HEK293T (cell line): ENCODE data around the gene BMPER.
A peak's percentile ranks its signal among the peaks of the same experiment; 100 is the strongest.

Source experiments
- CTCF ChIA-PET: fragments of 350-600 bp; formaldehyde crosslinking; extraction: SDS; loops from one replicate; lab custom pipeline; 2021; ENCODE audit warnings: antibody characterized with exemption, inconsistent platforms; lab: Yijun Ruan, JAX
- POLR2A ChIA-PET: fragments of 350-600 bp; formaldehyde crosslinking; extraction: SDS; loops from one replicate; lab custom pipeline; 2020; ENCODE audit warnings: antibody characterized with exemption, inconsistent platforms; lab: Yijun Ruan, JAX
- DNase-seq: peaks from one replicate; pipeline ENCODE4 v3.0.0; 2012; ENCODE audit warnings: mixed read lengths; ENCODE audit errors: extremely low spot score
- ARNT ChIP-seq: fragments of 450-650 bp; IDR thresholded peaks from 2 replicates; pipeline ENCODE4 v1.6.1; 2017; ENCODE audit warnings: mild to moderate bottlenecking
- BHLHE40 ChIP-seq: fragments of 450-650 bp; IDR thresholded peaks from 2 replicates; pipeline ENCODE4 v1.6.1; 2016; ENCODE audit warnings: mild to moderate bottlenecking, moderate library complexity, borderline replicate concordance
- CTBP1 ChIP-seq: fragments of 450-650 bp; IDR thresholded peaks from 2 replicates; pipeline ENCODE4 v1.6.1; 2016; ENCODE audit warnings: borderline replicate concordance
- ELF4 ChIP-seq: fragments of 450-650 bp; IDR thresholded peaks from 2 replicates; pipeline ENCODE4 v1.6.1; 2017; ENCODE audit warnings: antibody characterized with exemption
- FOXA1 ChIP-seq: fragments of 450-650 bp; IDR thresholded peaks from 2 replicates; pipeline ENCODE4 v1.6.1; 2016; ENCODE audit warnings: mild to moderate bottlenecking
- FOXK2 ChIP-seq: fragments of 450-650 bp; IDR thresholded peaks from 2 replicates; pipeline ENCODE4 v1.6.1; 2016; ENCODE audit warnings: mild to moderate bottlenecking
- FOXM1 ChIP-seq: fragments of 450-650 bp; IDR thresholded peaks from 2 replicates; pipeline ENCODE4 v1.6.1; 2017; ENCODE audit warnings: mild to moderate bottlenecking, borderline replicate concordance
- HDGF ChIP-seq: fragments of 450-650 bp; IDR thresholded peaks from 2 replicates; pipeline ENCODE4 v1.6.1; 2017; ENCODE audit warnings: antibody characterized with exemption, borderline replicate concordance
- L3MBTL2 ChIP-seq: fragments of 450-650 bp; conservative IDR thresholded peaks from 2 replicates; pipeline ENCODE4 v1.6.1; 2016; ENCODE audit warnings: mild to moderate bottlenecking
- LEF1 ChIP-seq: fragments of 450-650 bp; IDR thresholded peaks from 2 replicates; pipeline ENCODE4 v1.6.1; 2017; ENCODE audit warnings: mild to moderate bottlenecking, borderline replicate concordance
- NFRKB ChIP-seq: fragments of 450-650 bp; IDR thresholded peaks from 2 replicates; pipeline ENCODE4 v1.6.1; 2016; ENCODE audit warnings: mild to moderate bottlenecking, moderate library complexity
- PKNOX1 ChIP-seq: fragments of 450-650 bp; IDR thresholded peaks from 2 replicates; pipeline ENCODE4 v1.6.1; 2016
- SP1 ChIP-seq: fragments of 450-650 bp; IDR thresholded peaks from 2 replicates; pipeline ENCODE4 v1.6.1; 2017
- SUZ12 ChIP-seq: fragments of 450-650 bp; IDR thresholded peaks from 2 replicates; pipeline ENCODE4 v1.6.1; 2016; ENCODE audit warnings: mild to moderate bottlenecking
- TARDBP ChIP-seq: fragments of 450-650 bp; IDR thresholded peaks from 2 replicates; pipeline ENCODE4 v1.6.1; 2016
- ZNF384 ChIP-seq: fragments of 450-650 bp; IDR thresholded peaks from 2 replicates; pipeline ENCODE4 v1.6.1; 2016

Gene BMPER

DNA sequence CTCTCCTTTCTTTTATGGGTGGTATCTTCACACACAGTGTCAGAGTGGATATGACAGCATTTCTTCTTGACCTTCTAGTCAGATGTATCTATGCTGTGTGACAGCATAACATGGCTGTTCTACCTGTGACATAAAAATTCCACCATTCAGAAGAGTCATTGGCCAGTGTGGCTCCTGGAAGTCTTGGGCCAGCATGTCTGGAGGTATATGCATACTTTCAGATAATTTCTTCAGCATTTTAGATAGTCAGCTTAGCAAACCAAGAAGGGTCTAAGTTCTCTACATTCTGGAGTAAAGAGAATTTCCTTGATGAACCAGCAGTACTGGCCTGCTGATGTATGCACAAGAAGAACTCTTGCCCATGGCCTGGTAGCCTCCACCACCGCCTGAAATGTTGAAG is 179.3 kb downstream of the BMPER start:
- TF ChIP-seq L3MBTL2 (no peak), FOXA1 (no peak), HDGF (no peak), PKNOX1 (no peak), TARDBP (no peak)
- POLR2A ChIA-PET = no interaction called here
- CTCF ChIA-PET = interaction anchor here (0.7 kb wide), 1 partner anchor 27 kb away, joined by 3 read pairs; no protein-coding TSS in a partner anchor
- DNase-seq = no peak

GRCh38 chr7:34086064-34086463 is 180.7 kb downstream of the BMPER start:
- POLR2A ChIA-PET = no interaction called here
- TF ChIP-seq FOXA1 (no peak), PKNOX1 (no peak), LEF1 (no peak), FOXK2 (no peak), L3MBTL2 (no peak), SUZ12 (no peak), CTBP1 (no peak), FOXM1 (no peak), HDGF (no peak), ARNT (no peak), SP1 (no peak)
- no peak for DNase-seq
- CTCF ChIA-PET = interaction anchor here (1.8 to 3.0 kb wide), 2 partner anchors 12 to 104 kb away, joined by 5 to 37 read pairs; no protein-coding TSS in a partner anchor

DNA sequence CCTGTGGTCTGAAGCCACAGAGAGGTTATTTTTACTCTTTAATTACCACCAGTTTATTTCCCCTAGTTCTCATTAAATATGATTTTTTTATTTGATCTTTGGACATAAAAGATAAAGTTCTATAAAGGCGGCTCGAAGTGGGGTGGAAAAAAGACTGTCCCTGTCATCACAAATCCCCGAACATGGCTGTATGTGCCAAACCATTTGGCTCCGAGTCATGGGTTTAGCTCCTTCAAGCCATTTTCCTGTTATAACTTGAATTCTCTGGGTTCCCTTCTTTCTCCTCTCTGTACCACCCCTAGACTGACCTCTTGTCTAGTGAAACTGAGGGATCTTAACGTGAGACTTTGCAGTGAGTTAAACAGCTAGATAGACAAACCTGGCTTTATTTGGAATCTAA is 181.6 kb downstream of the BMPER start:
- ChIA-PET POLR2A (no interaction called here), CTCF (interaction anchor here (0.7 to 3.0 kb wide), 4 partner anchors 13 to 669 kb away, joined by 3 to 37 read pairs (median 4); no protein-coding TSS in a partner anchor)
- no peak for DNase-seq
- no peak for TF ChIP-seq NFRKB
- no peak for TF ChIP-seq PKNOX1
- no peak for TF ChIP-seq FOXK2
- no peak for TF ChIP-seq BHLHE40
- no peak for TF ChIP-seq LEF1
- TF ChIP-seq ARNT = no peak
- no peak for TF ChIP-seq CTBP1
- no peak for TF ChIP-seq SUZ12
- TF ChIP-seq L3MBTL2 = no peak
- no peak for TF ChIP-seq ELF4
- no peak for TF ChIP-seq HDGF
- TF ChIP-seq SP1 = no peak
- no peak for TF ChIP-seq FOXM1
- no peak for TF ChIP-seq FOXA1

DNA sequence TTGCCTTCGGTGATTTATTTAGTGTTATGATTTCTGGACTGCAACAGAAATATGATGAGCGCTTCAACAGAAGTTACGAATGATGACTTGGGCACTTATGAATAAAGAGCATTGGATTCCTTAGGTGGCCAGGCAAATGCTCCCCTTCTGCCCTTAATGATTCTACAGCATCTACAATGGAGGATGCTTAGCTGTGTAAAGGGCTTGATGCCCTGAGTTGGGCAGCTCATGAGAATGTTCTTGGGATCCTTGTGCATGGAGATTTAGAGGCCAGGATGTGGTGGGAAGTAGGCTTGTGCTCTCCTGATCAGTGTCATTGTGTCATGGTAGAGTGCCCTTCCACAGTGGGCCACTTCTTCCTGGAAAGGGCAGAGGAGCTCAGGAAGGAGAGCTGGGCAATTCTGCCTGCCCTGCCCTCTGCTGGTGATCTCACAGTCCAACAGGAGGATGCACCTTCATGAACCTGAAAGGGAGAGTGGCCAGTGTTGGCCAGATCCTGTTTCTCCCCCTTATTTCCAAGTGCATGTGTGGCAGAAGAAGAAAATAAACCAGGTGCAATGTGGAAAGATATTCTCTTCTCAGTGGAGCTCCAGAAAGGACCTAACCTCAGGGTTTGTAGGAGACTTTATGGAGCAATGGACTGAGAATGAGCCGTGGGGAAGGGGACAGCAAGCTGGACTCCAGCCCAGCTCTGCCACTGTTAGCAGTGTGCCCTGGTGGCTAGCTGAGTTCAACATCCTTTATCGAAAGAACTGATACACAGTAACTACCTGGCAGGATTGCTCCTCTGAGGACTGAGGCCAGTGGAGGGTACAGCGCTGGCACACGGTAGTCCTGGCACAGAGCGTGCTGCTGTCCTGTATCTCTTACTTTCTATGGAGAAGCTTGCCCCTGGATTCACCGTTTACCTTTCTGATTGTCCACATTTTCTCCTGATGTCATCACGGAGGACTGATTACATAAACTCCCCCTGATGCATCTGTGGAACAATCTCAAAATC is 182.9 kb downstream of the BMPER start:
- TF ChIP-seq TARDBP (no peak), L3MBTL2 (no peak), ARNT (no peak), FOXK2 (no peak), CTBP1 (no peak), FOXM1 (no peak), ELF4 (no peak), PKNOX1 (no peak), SUZ12 (no peak), SP1 (no peak), ZNF384 (no peak), HDGF (no peak), FOXA1 (no peak)
- peak; percentile 66 for DNase-seq
- ChIA-PET CTCF (interaction anchor here (0.5 to 3.0 kb wide), 16 partner anchors 9 to 921 kb away, joined by 3 to 37 read pairs (median 4); no protein-coding TSS in a partner anchor), POLR2A (interaction anchor here (1.0 kb wide), 2 partner anchors 19 to 109 kb away, joined by 3 read pairs; no protein-coding TSS in a partner anchor)

DNA sequence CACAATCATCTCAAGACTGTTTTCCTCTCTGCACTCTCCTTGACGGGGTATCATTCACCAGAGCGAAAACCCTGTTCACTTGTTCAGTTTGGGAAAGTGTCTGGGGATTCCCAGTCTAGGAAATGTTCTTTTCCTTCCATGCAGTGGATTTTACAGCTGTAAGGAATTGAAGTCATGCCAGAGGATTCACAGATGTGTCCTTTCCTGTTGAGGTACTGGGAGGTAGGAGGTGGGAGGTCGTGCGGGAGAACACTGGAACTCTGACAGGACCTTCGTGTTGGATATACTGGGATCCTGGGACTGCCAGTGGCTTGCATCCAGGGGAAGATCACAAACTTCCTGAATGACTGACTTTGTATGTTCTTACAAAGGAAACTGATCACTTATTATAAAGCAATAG is 185.5 kb downstream of the BMPER start:
- CTCF ChIA-PET = interaction anchor here (0.9 kb wide), 2 partner anchors 109 to 506 kb away, joined by 4 read pairs; no protein-coding TSS in a partner anchor
- TF ChIP-seq PKNOX1 = no peak
- no peak for TF ChIP-seq LEF1
- no peak for TF ChIP-seq CTBP1
- TF ChIP-seq TARDBP = no peak
- TF ChIP-seq FOXK2 = no peak
- TF ChIP-seq SUZ12 = no peak
- no peak for TF ChIP-seq BHLHE40
- TF ChIP-seq ARNT = no peak
- no peak for TF ChIP-seq SP1
- TF ChIP-seq HDGF = no peak
- TF ChIP-seq NFRKB = no peak
- DNase-seq = no peak
- POLR2A ChIA-PET = no interaction called here
